Muscle of back (tissue), 11 donors: ENCODE measurements around the gene MPRIP. TPM values are rescaled to one million over a fixed set of nuclear protein-coding genes. Genes with fewer than 3 reads are reported as not detected.

Experiments
- DNase-seq, 3 donors: peaks; one replicate each; pipeline versions ENCODE4 v3.0.0 to v3.0.0-alpha.2; 2013
- polyA plus RNA-seq, 10 donors: library from polyadenylated mRNA; unstranded; fragments of 120-200 nt; gene quantifications; one replicate each; pipeline ENCODE4 v1.2.1, GENCODE V29; 2013; ENCODE audit not compliant: insufficient read length in 10 of 10

MPRIP gene
- polyA plus RNA-seq, 10 donors, result 155 to 217 (median 183) TPM

DNA sequence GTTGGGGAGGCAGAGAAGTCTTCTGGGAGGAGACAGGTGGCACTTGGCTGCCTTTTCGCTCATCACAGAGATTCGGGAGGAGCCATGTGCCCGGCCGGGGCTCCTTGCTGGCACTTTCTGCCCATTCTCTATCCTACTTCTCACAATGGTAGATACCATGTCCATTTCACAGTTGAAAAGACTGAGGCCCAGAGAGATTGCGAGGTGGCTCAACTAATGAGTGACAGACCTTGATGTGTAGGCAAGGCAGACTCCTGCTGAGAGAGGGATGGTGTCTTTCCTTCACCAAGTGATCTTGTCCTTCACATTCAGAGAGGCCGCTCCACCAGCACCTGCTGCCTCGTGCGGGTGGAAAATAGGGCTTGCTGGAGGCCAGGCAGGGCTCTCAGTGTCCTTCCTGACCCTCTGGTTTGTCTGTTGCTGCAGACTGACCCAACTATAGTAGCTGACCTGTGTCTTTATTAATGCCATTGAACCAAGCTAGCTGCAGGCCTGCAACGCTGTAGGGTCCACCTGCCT lies 42.1 kb downstream of the MPRIP start:
- no peak for DNase-seq

DNA sequence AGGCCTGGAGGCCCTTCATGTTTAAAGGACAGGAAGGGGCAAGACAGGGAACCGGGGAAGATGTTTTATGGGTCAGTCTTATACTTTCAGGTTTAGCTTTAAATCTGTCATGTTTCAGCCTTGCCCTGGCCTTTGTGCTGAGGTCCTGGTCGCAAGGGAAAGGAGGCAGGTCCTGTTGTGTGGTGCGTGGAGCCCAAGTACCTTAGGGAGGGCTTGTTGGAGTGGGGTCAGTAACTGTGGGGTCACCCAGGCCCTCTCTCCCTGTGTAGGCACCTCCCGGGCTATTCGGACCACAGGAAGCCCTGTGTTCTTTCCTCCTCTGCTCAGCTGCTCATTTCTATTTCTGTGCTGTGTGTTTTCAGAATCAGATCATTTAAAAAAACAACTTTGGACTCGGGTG lies 42.7 kb downstream of the MPRIP start:
- DNase-seq, result no peak

- DNase-seq, result no peak
Measured at GRCh38 chr17:17086585-17086984, 44.3 kb downstream of the MPRIP start.

DNA sequence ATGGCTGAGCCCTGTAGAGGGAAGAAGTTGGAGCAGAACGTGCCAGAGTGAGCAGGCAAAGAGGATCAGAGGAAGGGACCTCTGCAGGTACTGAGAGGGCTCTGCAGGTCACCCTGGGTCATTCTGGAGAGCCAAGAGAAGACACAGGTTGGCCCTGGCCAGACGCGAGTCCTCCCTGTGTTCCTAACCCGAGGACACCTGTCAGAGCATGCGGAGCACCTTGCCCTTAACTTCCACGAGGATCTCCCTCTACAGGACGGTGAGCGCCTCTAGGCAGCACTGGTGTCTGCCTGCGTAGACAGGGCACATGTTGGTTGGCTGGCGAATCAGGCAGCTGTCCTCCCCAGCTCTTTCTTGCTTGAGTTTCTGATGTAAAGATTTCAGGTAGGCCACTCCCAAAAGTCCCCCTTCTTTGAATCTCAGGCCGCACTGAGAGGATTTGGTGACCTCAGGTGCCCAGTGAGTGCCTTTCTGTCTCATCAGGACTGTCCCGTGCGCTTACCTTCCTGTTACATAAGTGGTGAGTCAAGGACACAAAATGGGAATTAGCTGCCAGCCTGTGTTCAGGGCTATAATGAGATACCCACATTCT lies 45.3 kb downstream of the MPRIP start:
- no peak for DNase-seq

GRCh38 chr17:17088086-17088485 lies 45.8 kb downstream of the MPRIP start:
- no peak for DNase-seq

- no peak for DNase-seq
Measured at GRCh38 chr17:17088541-17089525, 46.6 kb downstream of the MPRIP start.

DNA sequence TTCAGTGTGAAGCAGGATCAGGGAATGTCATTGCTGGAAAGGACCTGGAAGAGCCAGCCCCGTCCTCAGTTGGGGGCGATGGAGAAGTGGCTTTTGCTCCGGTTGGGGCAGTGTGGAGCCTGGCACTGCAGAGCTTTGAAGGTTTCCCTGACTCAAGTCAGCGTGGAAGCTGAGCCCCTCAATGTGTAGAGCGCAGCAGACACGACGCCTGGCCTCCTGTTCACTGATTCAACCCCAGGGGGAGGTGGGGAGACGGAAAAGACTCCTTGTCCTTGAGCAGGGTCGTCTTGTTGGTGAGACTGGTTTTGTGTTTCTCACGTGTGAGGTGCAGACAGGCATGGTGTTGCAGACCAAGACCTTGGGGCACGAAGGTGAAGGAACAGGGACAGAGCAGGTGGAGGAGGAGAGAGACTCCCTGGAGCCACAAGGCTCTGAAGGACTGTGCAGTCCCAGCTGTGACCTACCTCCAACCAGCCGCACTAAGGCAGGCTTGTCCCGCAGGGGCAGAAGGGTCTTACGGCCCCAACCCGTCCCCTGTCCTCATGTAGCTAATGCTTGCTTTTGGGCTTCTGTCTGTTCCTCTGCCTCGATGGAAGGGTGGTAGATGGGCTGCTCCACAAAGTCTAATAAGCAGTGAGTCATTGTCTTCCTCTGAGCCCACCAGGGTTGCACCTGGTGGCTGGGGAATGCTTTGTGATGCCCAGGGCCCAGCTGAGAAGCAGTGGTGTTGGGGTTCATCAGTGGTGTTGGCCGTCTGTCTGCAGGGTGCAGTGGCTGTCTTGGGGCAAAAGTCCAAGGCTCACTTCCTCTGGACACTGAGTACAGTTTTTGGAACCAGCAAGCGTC lies 47.8 kb downstream of the MPRIP start:
- DNase-seq, result no peak

GRCh38 chr17:17090642-17091103 lies 48.4 kb downstream of the MPRIP start:
- DNase-seq, result no peak

GRCh38 chr17:17091276-17091675 lies 49.0 kb downstream of the MPRIP start:
- no peak for DNase-seq

DNA sequence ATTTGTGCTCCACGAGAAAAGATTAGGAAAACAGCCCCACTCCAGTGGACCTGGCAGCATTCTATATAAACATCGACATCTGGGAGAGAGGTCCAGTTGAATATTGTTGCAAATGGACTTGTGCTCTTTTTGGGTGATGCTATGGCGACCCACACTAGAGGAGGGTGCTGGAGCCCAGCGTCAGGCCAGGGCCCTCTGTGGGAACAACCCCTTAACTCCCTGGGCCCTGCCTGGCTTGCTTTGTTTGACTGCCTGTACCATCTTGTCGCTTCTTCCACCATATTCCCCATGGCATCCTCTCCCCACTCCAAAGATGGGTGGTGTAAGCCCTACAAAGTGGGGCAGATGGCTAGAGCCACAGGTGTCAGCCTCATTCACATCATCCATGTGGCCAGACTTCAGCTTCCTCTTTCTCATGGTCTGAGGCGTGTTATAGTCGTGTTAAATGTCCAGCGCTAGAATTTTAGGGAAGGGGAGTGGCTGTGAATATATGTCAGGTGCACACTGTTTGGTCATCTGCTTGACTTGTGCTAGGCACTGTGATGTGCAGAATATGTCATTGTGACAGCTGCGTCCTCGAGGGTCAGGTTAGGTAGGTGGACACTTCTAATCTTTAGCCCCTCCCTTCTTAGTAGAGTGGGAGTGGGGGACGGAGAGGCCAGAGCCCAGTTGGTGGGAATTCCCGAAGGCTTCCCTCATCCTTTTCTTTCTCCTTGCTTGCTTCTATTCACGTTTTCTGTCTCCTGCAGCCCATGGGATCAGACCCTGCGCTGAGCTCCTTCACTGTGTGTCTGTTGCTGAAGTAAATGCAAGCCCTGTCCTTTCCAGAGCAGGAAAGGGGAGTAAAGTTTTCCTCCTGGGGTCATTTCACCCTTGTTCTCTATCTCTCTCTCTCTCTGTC lies 49.8 kb downstream of the MPRIP start:
- no peak for DNase-seq

- no peak for DNase-seq
Measured at GRCh38 chr17:17093764-17094163, 51.5 kb downstream of the MPRIP start.

GRCh38 chr17:17096438-17097178 lies 54.4 kb downstream of the MPRIP start:
- DNase-seq, result peak in 1 of 3 donors; percentile 26

- no peak for DNase-seq
Measured at GRCh38 chr17:17097763-17098345, 55.6 kb downstream of the MPRIP start.

GRCh38 chr17:17098551-17099179 lies 56.4 kb downstream of the MPRIP start:
- DNase-seq, result peak; percentile 70 to 93 (median 82)

GRCh38 chr17:17102176-17102575 lies 59.9 kb downstream of the MPRIP start:
- no peak for DNase-seq

DNA sequence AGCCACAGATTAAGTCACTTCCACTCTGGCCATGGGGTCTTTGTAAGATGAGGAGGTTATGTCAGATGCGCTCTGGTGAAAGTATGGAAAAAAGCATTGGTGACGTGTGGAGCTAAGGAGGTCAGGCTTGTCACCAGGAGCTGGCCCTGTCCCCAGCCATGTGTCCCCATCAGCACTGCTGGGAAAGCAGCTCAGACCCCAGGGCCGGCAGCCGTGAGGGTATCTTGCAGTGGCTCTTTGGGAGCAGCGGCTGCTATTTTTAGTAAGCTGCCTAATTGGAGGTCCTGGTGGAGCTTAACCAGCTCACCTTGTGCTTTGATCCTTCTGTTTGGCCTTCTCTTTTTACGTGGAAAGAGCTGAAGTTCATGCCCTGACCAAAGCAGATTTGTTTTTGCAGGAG lies 60.9 kb downstream of the MPRIP start:
- DNase-seq, result no peak

- DNase-seq, result no peak
Measured at GRCh38 chr17:17104036-17104435, 61.8 kb downstream of the MPRIP start.

- DNase-seq, result no peak
Measured at GRCh38 chr17:17104494-17104893, 62.2 kb downstream of the MPRIP start.

DNA sequence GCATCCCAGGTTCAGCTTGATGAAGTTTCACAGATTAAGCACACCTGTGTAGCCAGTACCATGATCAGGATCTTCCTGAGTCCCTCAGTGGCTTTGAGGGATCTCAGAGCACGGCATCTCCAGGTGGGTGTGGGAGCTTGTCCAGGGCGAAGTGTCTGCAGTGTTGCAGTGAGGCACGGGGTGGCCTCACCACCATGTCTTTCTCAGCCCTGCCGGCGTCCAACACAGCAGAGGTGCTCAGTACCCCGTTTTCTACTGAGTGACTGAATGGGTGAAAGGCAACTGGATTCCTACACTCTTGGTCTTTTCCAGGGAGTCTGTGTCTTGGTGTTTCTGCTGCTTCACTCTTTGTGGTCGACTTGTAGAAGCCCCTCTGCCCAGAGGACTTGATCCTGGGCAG lies 63.7 kb downstream of the MPRIP start:
- DNase-seq, result no peak
